GM19467 (cell line): ENCODE data around the gene KCNMA1.
"Not testable (repeated sequence)": the region's sequence is repeated elsewhere in the genome, so short reads cannot be mapped to it uniquely, and the experiment has no call there.

Experiments used
- ATAC-seq: cut with Tn5 transposase; IDR thresholded peaks from one replicate; pipeline ENCODE4 v1.9.1; 2021; ENCODE audit warnings: mild to moderate bottlenecking, moderate library complexity; ENCODE audit not compliant: unreplicated experiment

KCNMA1 gene

GRCh38 chr10:77588886-77589285 is 48.7 kb downstream of the KCNMA1 start:
- ATAC-seq, result no peak

- no peak for ATAC-seq
Measured at GRCh38 chr10:77587416-77587790, 50.2 kb downstream of the KCNMA1 start.

GRCh38 chr10:77586719-77587415 is 50.7 kb downstream of the KCNMA1 start:
- ATAC-seq, result no peak

GRCh38 chr10:77584938-77585337 is 52.7 kb downstream of the KCNMA1 start:
- no peak for ATAC-seq

GRCh38 chr10:77583527-77583926 is 54.1 kb downstream of the KCNMA1 start:
- ATAC-seq, result no peak

GRCh38 chr10:77582710-77583115 is 54.9 kb downstream of the KCNMA1 start:
- no peak for ATAC-seq

GRCh38 chr10:77581738-77582137 is 55.9 kb downstream of the KCNMA1 start:
- no peak for ATAC-seq

- ATAC-seq, result no peak
Measured at GRCh38 chr10:77580482-77580881, 57.1 kb downstream of the KCNMA1 start.

- ATAC-seq, result no peak
Measured at GRCh38 chr10:77578583-77579227, 58.9 kb downstream of the KCNMA1 start.

GRCh38 chr10:77577666-77578229 is 59.9 kb downstream of the KCNMA1 start:
- no peak for ATAC-seq

GRCh38 chr10:77576444-77577032 is 61.1 kb downstream of the KCNMA1 start:
- no peak for ATAC-seq

- no peak for ATAC-seq
Measured at GRCh38 chr10:77576007-77576367, 61.6 kb downstream of the KCNMA1 start.

- ATAC-seq, result no peak
Measured at GRCh38 chr10:77575271-77576006, 62.2 kb downstream of the KCNMA1 start.

- no peak for ATAC-seq
Measured at GRCh38 chr10:77574438-77574837, 63.2 kb downstream of the KCNMA1 start.

- not testable (repeated sequence) for ATAC-seq
Measured at GRCh38 chr10:77572520-77572919, 65.1 kb downstream of the KCNMA1 start.

GRCh38 chr10:77571490-77571889 is 66.1 kb downstream of the KCNMA1 start:
- no peak for ATAC-seq

GRCh38 chr10:77566914-77567566 is 70.6 kb downstream of the KCNMA1 start:
- no peak for ATAC-seq

GRCh38 chr10:77566236-77566635 is 71.4 kb downstream of the KCNMA1 start:
- no peak for ATAC-seq

- no peak for ATAC-seq
Measured at GRCh38 chr10:77565590-77566023, 72.0 kb downstream of the KCNMA1 start.

GRCh38 chr10:77564731-77565589 is 72.6 kb downstream of the KCNMA1 start:
- ATAC-seq, result no peak
